NCI-H774 (cell line): Measurements from ENCODE around the gene ZDHHC14.
"Not testable (repeated sequence)": the region's sequence is repeated elsewhere in the genome, so short reads cannot be mapped to it uniquely, and the experiment has no call there.

Experiments used
- DNase-seq: peaks from one replicate; lab custom pipeline; 2025; lab: John Stamatoyannopoulos, UW

ZDHHC14 gene

GRCh38 chr6:157445277-157446009, 64.5 kb downstream of the ZDHHC14 start:
- DNase-seq = no peak

- DNase-seq = no peak
Observed at GRCh38 chr6:157447735-157448134, 66.7 kb downstream of the ZDHHC14 start.

- no peak for DNase-seq
Observed at GRCh38 chr6:157449610-157450009, 68.6 kb downstream of the ZDHHC14 start.

- no peak for DNase-seq
Observed at GRCh38 chr6:157450931-157451742, 70.1 kb downstream of the ZDHHC14 start.

GRCh38 chr6:157452096-157452495, 71.1 kb downstream of the ZDHHC14 start:
- no peak for DNase-seq

DNA sequence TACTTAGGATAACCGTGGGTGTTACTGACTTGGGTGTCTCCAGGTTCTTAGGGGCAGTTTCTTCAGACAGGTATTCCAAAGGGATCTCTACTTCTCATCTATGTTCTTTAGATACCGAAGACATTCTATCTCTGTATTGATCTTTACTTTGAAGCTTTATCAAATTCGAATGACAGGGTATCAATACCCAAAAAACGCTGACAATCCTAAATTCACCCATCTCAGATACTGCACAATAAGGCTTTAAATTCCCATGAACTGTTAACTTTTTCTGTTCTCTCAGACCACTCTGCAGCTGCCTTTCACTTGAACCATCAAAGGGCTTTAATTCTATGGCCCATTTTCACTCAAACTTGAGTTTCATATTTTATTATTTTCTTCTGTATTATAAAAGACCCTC, 72.1 kb downstream of the ZDHHC14 start:
- DNase-seq = no peak

DNA sequence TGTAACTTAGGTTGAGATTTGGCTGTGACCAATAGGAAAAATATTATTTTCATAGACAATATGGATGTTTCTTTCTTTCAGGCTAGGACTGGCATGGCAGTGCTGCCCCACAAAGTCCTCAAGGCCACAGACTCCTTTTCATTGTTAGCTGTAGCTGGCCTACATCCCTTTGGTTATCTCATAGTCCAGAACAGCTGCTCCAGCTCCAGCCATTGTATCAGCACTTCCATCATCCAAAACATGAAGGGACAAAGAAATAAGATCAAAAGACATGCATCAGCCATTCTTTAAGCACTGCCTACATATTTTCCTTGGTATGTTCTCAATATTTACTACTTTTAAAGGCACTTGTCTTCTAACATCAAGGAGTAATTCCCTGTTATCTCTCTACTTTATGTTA, 73.0 kb downstream of the ZDHHC14 start:
- no peak for DNase-seq

GRCh38 chr6:157454762-157455714, 74.0 kb downstream of the ZDHHC14 start:
- no peak for DNase-seq

- no peak for DNase-seq
Observed at GRCh38 chr6:157455731-157456523, 74.9 kb downstream of the ZDHHC14 start.

DNA sequence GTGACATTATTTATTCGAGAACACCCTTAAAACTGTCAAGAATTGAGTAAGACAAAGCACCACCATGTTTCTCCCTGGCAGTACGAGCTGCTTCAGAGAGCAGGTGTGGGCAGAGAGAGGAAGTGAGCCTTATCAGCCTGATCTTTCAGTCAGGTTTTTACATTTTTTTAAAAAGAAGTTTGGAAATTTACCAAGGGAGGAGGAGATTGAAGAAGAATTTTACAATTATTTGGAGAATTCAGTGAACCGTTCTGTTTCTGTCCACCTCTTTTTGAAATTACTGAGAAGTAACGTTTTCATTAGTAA, 75.5 kb downstream of the ZDHHC14 start:
- peak; percentile 14 for DNase-seq

DNA sequence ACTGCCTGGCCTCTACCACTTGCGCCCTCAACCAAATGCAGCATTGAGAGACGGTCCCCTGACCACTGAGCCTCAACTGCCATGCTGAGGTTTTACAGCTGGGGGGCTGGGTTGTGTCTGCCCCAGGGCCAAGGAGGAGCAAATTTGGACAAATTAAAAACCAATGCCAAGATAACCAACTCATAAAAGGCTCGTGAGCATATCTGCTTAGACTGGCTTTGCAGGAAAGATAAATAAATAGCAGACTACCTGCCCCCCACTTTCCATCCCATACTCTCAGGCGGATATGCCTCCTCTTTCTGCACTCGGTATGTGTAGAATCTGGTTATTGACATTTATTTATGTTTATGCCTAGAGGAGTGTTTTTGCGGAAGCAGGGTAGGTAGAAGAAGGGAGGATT, 76.8 kb downstream of the ZDHHC14 start:
- DNase-seq = no peak

DNA sequence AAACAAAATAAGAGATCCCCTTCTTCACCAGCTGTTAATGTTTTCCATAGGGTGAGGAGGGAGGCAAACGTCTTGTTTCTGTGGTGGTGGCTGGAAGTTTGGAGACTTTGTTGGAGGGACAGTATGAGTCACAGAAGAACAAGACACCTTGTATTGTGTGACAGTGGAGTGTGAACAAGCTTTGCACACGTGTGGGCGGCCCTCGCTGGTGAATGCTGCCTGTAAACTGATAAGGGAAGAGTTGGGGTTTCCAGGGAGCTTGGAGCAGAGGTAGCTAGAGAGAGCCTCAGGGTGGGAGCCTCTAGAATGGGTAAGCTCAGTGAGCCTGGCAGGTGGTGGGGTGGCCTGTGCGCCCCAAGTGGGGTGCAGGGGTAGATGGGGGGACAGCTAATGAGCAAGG, 78.3 kb downstream of the ZDHHC14 start:
- DNase-seq = no peak

DNA sequence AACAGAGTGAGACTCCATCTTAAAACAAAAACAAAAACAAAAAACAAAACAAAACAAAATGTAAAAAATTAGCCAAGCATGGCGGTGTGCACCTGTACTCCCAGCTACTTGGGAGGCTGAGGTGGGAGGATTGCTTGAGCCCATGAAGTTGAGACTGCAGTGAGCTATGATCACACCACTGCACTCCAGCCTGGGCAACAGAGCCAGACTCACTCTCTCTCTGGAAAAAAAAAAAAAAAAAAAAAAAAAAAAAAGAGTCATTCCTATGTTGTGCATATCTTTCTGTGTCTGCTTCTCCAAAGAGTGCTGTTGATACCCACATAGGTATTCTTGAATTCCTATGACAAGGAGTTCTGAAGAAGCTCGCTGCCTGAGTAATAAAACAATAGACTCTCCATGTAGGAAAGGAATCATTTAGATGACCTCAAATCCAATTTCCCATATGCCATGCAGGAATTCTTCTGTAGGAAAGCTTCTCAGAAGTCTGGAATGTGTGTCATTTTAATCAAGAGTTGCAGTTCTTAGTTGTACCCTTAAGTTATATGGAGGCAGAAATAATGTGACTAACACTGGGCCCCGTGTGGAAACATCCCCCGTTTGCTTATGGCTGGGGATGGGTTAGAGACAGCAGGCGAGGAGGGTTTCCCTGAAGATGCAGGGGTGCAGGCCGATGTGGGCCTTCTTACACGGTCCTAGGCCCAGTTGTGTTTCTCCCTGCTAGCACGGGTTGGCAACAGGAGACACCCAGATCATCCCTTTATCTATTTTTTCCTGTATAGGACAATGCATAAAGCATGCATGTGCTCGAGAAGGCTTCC, 79.4 kb downstream of the ZDHHC14 start:
- no peak for DNase-seq

- DNase-seq = peak; percentile 11
Observed at GRCh38 chr6:157461000-157461915, 80.3 kb downstream of the ZDHHC14 start.

DNA sequence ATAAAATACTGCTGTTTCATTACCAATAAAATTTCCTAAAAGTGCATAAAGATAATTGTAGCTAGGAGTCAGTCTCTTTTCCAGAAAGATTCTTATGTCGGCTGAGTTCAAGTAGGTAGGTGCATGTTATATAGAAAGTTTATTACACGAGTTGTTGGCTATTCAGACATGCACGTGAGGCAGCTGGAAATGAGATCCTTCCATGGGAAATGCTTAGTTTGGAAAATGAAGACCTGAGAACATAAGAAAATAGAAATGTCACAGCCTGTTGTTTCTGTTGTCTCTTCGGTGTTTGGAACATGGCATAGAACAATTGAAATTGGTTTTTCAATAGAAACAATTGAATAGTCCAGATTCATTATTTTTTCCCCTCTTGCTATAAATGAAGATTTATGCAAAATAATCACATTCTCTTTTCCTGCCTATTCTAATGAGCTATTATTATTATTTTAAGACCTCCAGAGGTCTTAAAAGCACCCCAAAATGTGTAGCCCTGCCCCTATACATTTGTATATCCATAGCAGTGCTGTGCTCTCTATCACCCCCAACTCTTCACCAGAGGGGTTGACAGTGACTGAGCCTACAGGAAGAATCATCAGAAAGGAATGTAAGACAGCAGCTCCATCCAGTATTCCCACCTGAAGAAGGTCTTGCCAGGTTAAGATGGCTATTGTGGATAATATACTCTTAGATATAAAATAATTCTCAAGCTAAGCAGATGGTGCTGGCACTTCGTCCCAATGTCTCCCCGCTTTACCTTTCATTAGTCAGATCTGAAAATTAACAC, 82.2 kb downstream of the ZDHHC14 start:
- no peak for DNase-seq

GRCh38 chr6:157463743-157464135, 82.7 kb downstream of the ZDHHC14 start:
- not testable (repeated sequence) for DNase-seq

GRCh38 chr6:157464653-157465535, 83.9 kb downstream of the ZDHHC14 start:
- DNase-seq = no peak

DNA sequence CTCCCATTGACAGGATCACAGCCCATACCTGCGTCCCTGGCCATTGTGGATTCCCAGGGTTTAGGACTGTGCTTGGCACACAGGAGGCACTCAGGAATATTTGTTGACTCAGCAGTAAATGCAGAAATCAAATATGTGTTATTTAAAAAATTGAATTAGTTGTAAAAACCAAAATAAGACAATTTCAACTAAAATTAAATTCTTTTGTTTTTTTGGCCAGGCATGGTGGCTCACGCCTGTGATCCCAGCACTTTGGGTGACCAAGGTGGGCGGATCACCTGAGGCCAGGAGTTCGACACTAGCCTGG, 85.3 kb downstream of the ZDHHC14 start:
- DNase-seq = no peak
